Loucy (cell line): Measurements from ENCODE around the gene CEACAM7.
A peak's percentile ranks its signal among the peaks of the same experiment; 100 is the strongest.

ENCODE experiments used
- H2AFZ ChIP-seq: fragments of 200-600 bp; sonication (generic); 2 replicates; pipeline ENCODE4 v1.6.0; 2016; ENCODE audit warnings: antibody characterized with exemption, mild to moderate bottlenecking, low read length, moderate library complexity
- H3F3A ChIP-seq: fragments of 200-600 bp; 2 replicates; pipeline ENCODE4 v1.6.0; 2016; ENCODE audit warnings: antibody characterized with exemption, low read depth, mild to moderate bottlenecking
- H3K27me3 ChIP-seq: fragments of 200-600 bp; sonication (generic); 2 replicates; pipeline ENCODE4 v1.6.1; 2014; ENCODE audit warnings: low read length, mild to moderate bottlenecking; ENCODE audit not compliant: insufficient read depth, poor library complexity, severe bottlenecking
- H3K36me3 ChIP-seq: fragments of 200-600 bp; sonication (generic); 2 replicates; pipeline ENCODE4 v1.6.1; 2016; ENCODE audit warnings: low read length; ENCODE audit not compliant: insufficient read depth
- H3K4me1 ChIP-seq: fragments of 200-600 bp; sonication (generic); 2 replicates; pipeline ENCODE4 v1.5.1; 2014; ENCODE audit warnings: low read length, mild to moderate bottlenecking; ENCODE audit not compliant: insufficient read depth, poor library complexity, severe bottlenecking
- H3K4me2 ChIP-seq: fragments of 200-600 bp; sonication (generic); 2 replicates; pipeline ENCODE4 v1.6.0; 2014; ENCODE audit warnings: antibody characterized with exemption, low read length, low read depth, mild to moderate bottlenecking; ENCODE audit not compliant: poor library complexity, severe bottlenecking
- H3K4me3 ChIP-seq: fragments of 200-600 bp; sonication (generic); 2 replicates; pipeline ENCODE4 v1.5.1; 2014; ENCODE audit warnings: low read length, mild to moderate bottlenecking, mixed read lengths; ENCODE audit not compliant: poor library complexity, severe bottlenecking
- H3K79me2 ChIP-seq: fragments of 200-600 bp; sonication (generic); 2 replicates; pipeline ENCODE4 v1.6.1; 2014; ENCODE audit warnings: low read length; ENCODE audit not compliant: insufficient read depth
- H3K9ac ChIP-seq: fragments of 200-600 bp; sonication (generic); 2 replicates; pipeline ENCODE4 v1.6.0; 2014; ENCODE audit warnings: mild to moderate bottlenecking, low read depth, low read length, moderate library complexity; ENCODE audit not compliant: poor library complexity, severe bottlenecking
- H3K9me2 ChIP-seq: fragments of 200-600 bp; sonication (generic); replicated peaks from 2 replicates; pipeline ENCODE4 v1.6.1; 2016; ENCODE audit warnings: low read depth, low read length, mixed read lengths
- H3K9me3 ChIP-seq: fragments of 200-600 bp; sonication (generic); 2 replicates; pipeline ENCODE4 v1.6.1; 2014; ENCODE audit warnings: mild to moderate bottlenecking, antibody characterized with exemption, low read length, low read depth; ENCODE audit not compliant: insufficient read depth
- H4K20me1 ChIP-seq: fragments of 200-600 bp; sonication (generic); 2 replicates; pipeline ENCODE4 v1.6.0; 2014; ENCODE audit warnings: antibody characterized with exemption, low read length, mild to moderate bottlenecking; ENCODE audit not compliant: insufficient read depth, poor library complexity, severe bottlenecking
- CTCF ChIP-seq: fragments of 200-600 bp; sonication (generic); conservative IDR thresholded peaks from 2 replicates; pipeline ENCODE4 v1.5.1; 2014; ENCODE audit warnings: mild to moderate bottlenecking, antibody characterized with exemption, low read length
- EZH2phosphoT487 ChIP-seq: fragments of 200-600 bp; IDR thresholded peaks from 2 replicates; pipeline ENCODE4 v1.6.1; 2018; ENCODE audit warnings: antibody characterized with exemption, mild to moderate bottlenecking, moderate library complexity, borderline replicate concordance

The CEACAM7 gene

GRCh38 chr19:41703602-41704293 is 15.7 kb upstream of the CEACAM7 start:
- Histone ChIP-seq H2AFZ (no peak overlapping the region), H4K20me1 (no peaks in the 10 kb centered on the region), H3K9ac (no peak overlapping the region), H3K79me2 (no peaks in the 10 kb centered on the region), H3K36me3 (no peaks in the 10 kb centered on the region), H3K4me2 (no peak overlapping the region), H3K27me3 (no peaks in the 10 kb centered on the region), H3K9me2 (no peaks in the 10 kb centered on the region), H3K4me3 (no peak overlapping the region), H3F3A (no peaks in the 10 kb centered on the region), H3K9me3 (no peaks in the 10 kb centered on the region), H3K4me1 (no peaks in the 10 kb centered on the region)
- no peak for TF ChIP-seq EZH2phosphoT487
- no peak for TF ChIP-seq CTCF

DNA sequence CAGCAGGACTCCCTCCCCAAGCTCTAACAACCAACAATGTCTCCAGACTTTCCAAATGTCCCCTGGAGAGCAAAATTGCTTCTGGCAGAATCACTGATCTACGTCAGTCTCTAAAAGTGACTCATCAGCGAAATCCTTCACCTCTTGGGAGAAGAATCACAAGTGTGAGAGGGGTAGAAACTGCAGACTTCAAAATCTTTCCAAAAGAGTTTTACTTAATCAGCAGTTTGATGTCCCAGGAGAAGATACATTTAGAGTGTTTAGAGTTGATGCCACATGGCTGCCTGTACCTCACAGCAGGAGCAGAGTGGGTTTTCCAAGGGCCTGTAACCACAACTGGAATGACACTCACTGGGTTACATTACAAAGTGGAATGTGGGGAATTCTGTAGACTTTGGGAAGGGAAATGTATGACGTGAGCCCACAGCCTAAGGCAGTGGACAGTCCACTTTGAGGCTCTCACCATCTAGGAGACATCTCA is 14.1 kb upstream of the CEACAM7 start:
- Histone ChIP-seq H3K4me3 (no peak overlapping the region), H4K20me1 (no peaks in the 10 kb centered on the region), H3K9me2 (no peaks in the 10 kb centered on the region), H3K79me2 (no peaks in the 10 kb centered on the region), H3F3A (no peaks in the 10 kb centered on the region), H3K36me3 (no peaks in the 10 kb centered on the region), H2AFZ (no peak overlapping the region), H3K4me2 (no peak overlapping the region), H3K4me1 (no peaks in the 10 kb centered on the region), H3K27me3 (no peaks in the 10 kb centered on the region), H3K9ac (no peak overlapping the region), H3K9me3 (no peaks in the 10 kb centered on the region)
- TF ChIP-seq EZH2phosphoT487 (no peak), CTCF (no peak)

DNA sequence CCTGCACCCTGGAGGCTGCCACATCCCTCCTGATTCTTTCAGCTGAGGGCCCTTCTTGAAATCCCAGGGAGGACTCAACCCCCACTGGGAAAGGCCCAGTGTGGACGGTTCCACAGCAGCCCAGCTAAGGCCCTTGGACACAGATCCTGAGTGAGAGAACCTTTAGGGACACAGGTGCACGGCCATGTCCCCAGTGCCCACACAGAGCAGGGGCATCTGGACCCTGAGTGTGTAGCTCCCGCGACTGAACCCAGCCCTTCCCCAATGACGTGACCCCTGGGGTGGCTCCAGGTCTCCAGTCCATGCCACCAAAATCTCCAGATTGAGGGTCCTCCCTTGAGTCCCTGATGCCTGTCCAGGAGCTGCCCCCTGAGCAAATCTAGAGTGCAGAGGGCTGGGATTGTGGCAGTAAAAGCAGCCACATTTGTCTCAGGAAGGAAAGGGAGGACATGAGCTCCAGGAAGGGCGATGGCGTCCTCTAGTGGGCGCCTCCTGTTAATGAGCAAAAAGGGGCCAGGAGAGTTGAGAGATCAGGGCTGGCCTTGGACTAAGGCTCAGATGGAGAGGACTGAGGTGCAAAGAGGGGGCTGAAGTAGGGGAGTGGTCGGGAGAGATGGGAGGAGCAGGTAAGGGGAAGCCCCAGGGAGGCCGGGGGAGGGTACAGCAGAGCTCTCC is 13.5 kb upstream of the CEACAM7 start:
- Histone ChIP-seq H3K36me3 (no peaks in the 10 kb centered on the region), H3K4me1 (no peaks in the 10 kb centered on the region)

More for the DNA sequence above, 13.5 kb upstream of the CEACAM7 start:
- Histone ChIP-seq H3K4me2 (no peak overlapping the region), H3F3A (no peaks in the 10 kb centered on the region), H3K9me3 (no peaks in the 10 kb centered on the region), H3K9ac (no peak overlapping the region), H2AFZ (no peak overlapping the region), H3K9me2 (no peaks in the 10 kb centered on the region), H3K79me2 (no peaks in the 10 kb centered on the region), H3K27me3 (no peaks in the 10 kb centered on the region), H3K4me3 (no peak overlapping the region), H4K20me1 (no peaks in the 10 kb centered on the region)
- TF ChIP-seq CTCF: peak; percentile 67
- TF ChIP-seq EZH2phosphoT487: no peak
